HG02981 (cell line): Measurements from ENCODE around the gene ACTL8.

Source experiments
- ATAC-seq: cut with Tn5 transposase; IDR thresholded peaks from one replicate; pipeline ENCODE4 v1.9.1; 2021; ENCODE audit warnings: mild to moderate bottlenecking, moderate library complexity; ENCODE audit not compliant: unreplicated experiment

Gene ACTL8

GRCh38 chr1:17768651-17769241 is 13.6 kb downstream of the ACTL8 start:
- ATAC-seq, result no peak

DNA sequence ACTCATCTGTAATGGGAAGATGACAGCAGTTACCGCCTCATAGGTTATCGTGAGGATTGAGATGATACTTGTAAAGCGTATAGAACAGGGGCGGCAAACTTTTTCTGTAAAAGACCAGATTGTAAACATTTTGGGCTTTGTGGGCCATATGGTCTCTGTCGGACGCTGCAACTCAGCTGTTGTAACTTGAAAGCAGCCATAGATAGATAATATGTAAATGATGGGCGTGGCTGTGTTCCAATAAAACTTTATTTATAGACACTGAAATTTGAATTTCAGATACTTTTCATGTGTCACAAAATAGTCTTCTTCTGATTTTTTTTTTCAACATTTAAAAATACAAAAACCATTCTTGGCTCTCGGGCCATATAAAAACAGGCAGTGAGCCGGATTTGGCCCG is 15.8 kb downstream of the ACTL8 start:
- no peak for ATAC-seq

GRCh38 chr1:17772615-17773212 is 17.6 kb downstream of the ACTL8 start:
- ATAC-seq, result no peak

DNA sequence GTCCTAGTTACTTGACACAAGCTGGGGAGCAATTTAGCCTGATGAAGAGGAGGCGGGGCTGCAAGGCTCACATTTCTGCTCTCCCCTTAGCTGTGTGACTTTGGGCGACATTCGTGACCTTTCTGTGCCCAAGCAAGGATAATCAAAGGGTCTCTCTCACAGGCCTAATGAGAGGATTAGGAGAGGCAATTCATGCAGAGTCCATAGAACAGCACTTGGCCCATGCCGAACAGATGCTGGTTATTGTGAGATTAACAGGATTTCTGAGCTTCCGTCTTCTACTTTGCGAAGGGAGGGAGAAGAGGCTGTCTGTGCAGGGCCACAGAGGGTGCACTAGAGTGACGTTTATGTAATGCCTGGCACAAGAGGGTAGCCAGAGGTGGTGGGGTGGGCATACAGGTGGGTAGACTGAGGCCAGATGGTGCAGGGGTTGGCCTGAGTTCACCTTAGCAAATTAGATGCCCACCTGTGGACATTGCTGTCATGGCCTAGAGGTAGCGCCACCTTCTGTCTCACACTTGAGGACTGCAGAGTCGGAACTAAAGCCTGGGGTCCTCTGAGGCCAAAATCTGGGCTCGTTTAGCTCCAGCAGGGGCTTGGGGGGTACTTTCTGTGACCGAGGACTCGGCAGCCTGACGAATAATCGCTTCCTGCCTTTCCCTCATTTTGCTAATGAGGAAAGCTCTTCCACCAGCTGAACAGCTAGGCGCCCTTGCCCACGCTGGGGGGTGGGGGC is 18.6 kb downstream of the ACTL8 start:
- no peak for ATAC-seq

- ATAC-seq, result no peak
Measured at GRCh38 chr1:17774452-17774851, 19.3 kb downstream of the ACTL8 start.

DNA sequence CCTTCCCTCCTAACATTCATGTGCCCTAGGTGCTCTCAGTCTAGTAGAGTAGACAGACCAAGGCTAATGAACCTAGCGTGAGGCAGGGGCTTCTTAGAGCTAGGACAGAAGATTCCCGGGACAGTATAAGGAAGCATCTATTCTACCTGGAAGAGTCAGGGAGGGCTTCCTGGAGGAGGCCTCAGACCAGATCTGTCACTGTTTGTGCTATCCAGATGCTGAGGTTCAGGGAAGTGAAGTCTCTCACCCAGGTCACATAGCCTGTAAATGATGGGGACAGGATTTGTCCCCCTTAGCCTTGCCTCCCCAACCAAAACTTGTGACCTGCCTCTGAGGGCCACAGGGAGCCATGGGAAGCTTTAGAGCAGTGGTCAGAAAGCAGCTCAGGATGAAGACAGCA is 20.7 kb downstream of the ACTL8 start:
- no peak for ATAC-seq

- no peak for ATAC-seq
Measured at GRCh38 chr1:17776426-17776825, 21.3 kb downstream of the ACTL8 start.

DNA sequence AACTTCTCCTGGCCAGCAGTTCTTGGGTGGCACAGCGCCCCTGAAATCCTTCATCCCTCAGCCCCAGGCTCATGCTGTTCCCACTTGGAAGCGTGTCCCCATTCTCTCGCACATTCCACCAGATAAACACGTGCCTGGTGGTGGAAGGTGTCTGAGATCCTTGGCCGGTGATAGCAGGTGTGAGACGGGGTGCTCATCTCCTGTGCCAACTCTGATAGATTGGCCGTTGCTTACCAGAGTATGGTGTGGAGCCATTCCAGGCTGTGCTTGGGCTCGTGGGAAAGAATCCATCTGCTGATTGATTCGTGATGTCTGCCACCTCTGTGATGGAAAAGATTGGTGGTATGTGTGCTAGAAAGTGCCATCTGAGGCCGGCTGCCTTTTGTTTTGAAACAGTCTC is 22.2 kb downstream of the ACTL8 start:
- ATAC-seq, result no peak

- no peak for ATAC-seq
Measured at GRCh38 chr1:17777818-17778217, 22.7 kb downstream of the ACTL8 start.

GRCh38 chr1:17780916-17781315 is 25.8 kb downstream of the ACTL8 start:
- ATAC-seq, result no peak

DNA sequence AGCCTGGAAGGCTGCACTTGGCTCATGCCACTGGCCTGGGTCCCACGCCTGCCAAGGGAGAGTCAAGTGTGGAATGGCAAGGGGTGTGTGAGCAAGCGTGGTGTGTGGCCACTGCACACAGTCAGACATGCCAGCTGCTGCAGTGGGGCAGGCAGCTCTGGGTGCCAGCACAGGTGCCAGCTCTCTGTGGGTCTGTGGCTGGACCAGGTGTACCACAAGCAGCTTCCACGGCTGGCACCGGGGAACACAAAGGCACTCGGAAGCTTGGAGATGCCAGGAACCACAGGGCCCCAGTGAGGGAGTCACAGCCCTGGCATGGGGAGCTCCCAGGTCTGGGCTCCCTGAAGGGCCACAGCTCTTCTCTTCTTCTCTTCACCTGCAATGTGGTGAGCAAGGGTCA is 34.8 kb downstream of the ACTL8 start:
- ATAC-seq, result no peak

DNA sequence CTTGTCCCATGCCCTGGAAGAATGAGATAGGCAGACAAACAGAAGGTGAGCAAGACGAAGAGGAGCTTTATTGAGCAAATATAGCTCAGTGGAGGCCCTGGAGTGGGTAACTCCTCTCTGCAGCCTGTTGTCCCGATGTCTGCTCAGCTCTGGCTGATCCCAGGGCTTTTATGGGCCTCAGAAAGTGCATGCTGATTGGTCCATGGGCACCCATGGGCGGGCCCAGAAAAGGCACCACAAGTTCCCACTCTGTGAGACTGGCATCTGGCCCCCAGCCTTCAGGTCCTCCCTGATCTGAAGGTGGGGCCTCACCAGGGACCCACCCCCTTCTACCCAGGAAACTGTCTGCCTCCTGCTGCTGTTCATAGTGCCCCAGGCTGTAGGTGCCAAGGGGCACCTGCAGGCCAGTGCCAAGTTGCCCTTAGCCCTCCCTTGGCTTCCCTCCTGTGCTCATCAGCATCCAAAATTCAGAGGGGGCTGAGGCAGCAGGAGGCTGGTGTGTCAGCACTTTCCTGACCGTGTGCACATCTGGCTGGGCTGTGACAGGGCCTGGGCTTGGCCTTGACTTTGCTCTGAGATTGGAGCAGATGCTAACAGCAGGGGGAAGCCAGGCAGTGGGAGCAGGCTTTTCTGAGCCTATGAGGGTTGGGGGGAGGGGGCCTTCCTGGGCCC is 35.4 kb downstream of the ACTL8 start:
- ATAC-seq, result no peak

DNA sequence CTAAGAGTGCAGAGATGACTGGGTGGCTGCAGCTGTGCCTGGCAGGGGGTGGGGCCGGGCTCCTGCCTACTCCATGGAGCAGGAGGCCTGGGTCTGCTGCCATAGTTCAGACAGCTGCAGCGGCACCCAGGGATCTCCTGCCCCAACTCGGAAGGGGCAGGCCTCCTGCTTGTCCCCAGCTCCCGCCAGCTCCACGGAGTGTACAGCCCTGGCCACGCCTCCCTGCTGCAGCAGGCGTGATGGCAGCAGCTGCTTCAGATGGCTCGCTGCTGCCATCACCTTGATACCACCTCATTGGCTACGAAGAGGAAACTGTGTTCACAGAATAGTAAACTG is 35.9 kb downstream of the ACTL8 start:
- no peak for ATAC-seq

DNA sequence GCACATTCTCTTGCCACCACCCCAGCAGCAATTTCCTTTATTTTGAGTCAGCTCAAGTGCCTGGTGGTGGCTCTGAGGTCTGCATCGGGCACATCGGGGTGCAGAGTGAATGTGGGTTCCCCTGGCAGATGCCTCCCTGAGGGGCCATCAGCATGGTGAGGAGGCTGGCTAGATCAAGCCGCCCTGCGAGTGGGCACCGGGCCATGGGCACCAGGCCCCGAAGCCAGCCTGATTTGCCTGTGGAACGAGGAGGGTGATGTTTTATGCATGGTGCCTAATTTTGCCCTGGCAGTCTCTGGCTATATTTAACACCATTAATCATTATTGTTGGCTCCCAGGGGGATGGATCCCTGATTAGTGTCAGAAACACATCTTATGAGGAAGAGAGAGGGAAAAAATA is 36.3 kb downstream of the ACTL8 start:
- ATAC-seq, result no peak

GRCh38 chr1:17792421-17792820 is 37.3 kb downstream of the ACTL8 start:
- ATAC-seq, result no peak

GRCh38 chr1:17795081-17795809 is 40.1 kb downstream of the ACTL8 start:
- ATAC-seq, result no peak

- ATAC-seq, result no peak
Measured at GRCh38 chr1:17795836-17796645, 40.9 kb downstream of the ACTL8 start.

DNA sequence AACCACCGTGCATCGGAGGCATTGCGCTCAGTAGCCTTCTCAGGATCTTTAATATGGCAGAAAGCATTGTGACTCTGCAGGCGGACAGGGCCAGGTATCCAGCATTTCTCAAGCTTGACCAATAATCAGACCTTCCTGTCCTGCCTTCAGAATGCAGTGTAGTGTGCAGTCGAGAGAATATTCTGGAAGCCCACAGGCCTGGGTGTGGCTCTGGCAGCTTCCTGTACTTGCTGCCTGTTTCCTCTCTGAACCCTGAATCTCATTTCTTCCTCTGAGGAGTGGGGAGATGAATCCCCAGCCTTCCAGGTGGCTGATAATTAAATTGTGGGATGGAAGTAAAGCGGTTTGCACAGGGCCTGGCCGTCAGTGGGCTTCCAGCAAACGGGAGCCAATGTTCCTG is 42.3 kb downstream of the ACTL8 start:
- no peak for ATAC-seq

DNA sequence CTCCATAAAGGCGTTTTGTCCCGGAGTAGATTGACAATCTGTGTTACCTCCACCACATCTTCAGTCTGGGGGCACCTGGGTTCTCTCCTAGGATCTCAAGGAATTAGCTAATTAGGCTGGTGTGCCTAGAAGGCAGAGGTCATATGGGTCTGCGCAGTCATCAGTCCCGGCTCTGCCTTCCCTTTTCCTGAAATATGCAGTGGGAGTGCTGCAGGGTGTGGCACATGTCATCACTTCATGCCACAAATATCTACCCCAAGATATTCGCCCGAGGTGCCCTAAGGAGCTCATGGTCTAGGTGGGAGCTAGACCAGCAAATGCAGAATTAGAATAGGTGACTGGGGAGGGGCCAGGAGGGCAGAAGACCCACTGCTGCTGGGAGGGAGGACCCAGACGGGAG is 42.9 kb downstream of the ACTL8 start:
- no peak for ATAC-seq

GRCh38 chr1:17798799-17799382 is 43.8 kb downstream of the ACTL8 start:
- no peak for ATAC-seq
